LNCAP (cell line): Measurements from ENCODE around the gene TTC14.

ENCODE experiments used
- TF ChIP-seq, protein P1 (sequence below): fragments of 450-650 bp; IDR thresholded peaks from 2 replicates; pipeline ENCODE4 v1.5.1; 2017; ENCODE audit warnings: mild to moderate bottlenecking

The TTC14 gene

DNA sequence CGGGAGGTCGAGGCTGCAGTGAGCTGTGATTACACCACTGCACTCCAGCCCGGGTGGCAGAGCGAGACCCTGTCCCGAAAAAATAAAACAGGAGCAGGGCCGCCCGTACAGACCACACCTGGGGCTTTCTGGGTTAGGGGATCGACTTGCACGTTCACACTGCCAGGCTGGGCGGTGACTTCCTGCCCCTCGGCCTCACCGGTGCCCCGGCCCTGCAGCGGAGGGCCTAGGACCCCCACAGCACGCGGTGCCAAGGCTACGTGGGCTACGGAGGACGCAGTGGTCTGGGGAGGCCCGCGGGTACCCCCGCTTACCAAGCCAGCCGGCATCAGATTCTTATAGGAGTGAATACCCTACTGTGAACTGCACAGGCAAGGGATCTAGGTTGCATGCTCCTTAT is 11.6 kb upstream of the TTC14 start:
- TF ChIP-seq, protein P1, sequence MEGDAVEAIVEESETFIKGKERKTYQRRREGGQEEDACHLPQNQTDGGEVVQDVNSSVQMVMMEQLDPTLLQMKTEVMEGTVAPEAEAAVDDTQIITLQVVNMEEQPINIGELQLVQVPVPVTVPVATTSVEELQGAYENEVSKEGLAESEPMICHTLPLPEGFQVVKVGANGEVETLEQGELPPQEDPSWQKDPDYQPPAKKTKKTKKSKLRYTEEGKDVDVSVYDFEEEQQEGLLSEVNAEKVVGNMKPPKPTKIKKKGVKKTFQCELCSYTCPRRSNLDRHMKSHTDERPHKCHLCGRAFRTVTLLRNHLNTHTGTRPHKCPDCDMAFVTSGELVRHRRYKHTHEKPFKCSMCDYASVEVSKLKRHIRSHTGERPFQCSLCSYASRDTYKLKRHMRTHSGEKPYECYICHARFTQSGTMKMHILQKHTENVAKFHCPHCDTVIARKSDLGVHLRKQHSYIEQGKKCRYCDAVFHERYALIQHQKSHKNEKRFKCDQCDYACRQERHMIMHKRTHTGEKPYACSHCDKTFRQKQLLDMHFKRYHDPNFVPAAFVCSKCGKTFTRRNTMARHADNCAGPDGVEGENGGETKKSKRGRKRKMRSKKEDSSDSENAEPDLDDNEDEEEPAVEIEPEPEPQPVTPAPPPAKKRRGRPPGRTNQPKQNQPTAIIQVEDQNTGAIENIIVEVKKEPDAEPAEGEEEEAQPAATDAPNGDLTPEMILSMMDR, result no peak

DNA sequence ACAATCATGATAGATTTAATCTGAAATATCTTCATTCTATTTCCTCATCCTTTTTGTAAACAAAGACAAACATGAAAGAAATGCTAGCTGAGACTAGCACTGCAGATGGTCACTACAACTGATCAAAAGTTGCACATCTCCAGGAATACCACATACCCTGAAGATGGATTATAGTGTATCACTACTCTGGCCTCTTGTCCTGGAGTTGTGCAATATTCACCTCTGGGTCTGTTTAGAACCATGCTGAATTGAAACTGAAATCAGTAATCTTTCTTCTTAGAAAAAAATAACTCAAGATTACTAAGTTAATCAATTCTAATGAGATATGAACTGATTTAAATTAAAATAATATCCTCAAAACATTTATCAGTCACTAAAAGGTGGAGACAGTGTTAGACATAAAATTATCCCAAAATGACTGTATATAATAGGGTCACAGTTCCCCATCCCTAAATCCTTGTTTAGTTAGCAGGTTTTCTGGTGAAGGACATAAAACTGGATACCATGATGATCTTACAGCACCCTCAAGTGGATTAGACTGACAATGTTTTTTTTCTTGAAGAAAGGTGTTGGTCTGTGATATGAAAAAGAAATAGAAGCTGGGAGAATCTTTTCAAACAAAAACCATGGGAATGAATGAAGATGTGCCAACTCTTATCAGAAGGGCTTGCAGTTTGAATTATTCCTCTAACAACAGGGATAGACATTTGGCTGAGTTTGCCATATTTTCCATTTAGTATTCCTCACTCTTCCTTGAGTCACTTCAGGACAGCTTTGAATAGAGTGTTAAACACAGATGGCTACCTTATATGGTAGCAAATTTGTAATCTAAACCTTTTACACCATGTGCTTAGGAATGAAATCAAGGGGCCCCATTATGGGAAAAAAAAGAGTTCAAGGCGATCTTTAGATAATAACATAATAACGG is 7.1 kb upstream of the TTC14 start:
- TF ChIP-seq, protein P1, result peak; percentile 37; the same call in 1 of the 2 replicates

DNA sequence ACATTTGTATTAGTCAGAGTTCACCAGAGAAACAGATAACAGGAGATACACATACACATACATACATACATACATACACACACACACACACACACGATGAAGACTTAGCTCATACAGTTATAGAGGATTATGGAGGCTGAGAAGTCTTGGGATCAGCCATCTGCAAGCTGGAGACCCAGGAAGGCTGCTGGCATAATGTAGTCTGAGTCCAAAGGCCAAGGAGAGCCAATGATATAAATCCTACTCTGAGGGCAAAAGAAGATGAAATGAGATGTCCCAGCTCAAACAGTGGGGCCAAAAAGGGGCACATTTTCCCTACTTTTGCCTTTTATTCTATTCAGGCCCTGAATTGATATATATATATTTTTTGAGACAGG is 6.4 kb upstream of the TTC14 start:
- TF ChIP-seq, protein P1, result no peak

DNA sequence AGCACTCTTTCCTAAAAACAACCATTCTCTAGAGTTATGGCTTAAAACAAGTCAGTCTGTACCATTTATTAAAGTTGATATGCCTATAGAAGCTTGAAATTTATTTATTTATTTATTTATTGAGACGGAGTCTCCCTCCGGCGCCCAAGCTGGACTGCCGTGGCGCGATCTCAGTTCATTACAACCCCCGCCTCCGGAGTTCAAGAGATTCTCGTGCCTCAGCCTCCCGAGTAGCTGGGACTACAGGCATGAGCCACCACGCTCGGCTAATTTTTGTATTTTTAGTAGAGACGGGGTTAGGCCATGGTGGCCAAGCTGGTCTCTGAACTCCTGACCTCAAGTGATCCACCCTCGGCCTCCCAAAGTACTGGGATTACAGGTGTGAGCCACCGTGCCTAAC is 1.5 kb upstream of the TTC14 start:
- TF ChIP-seq, protein P1, result no peak

DNA sequence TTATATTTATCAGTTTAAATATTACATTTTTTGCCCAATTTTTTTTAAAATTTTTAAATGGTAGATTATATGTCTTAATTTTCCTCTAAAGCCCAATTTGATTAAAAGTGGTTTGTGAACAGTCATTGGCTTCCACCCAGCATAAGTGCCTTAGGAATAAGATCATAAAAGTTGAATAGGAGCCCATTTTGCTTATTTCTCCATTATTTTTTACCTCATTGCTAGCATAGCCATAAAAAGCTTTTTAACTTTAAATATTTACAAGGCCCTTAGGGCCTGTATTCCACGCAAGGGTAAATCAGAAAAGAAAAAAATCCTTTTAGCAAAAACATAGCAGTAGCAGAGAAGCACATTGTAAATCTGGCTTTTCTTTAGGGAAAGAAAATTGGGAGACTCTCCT is 9.0 kb downstream of the TTC14 start:
- TF ChIP-seq, protein P1, result no peak

DNA sequence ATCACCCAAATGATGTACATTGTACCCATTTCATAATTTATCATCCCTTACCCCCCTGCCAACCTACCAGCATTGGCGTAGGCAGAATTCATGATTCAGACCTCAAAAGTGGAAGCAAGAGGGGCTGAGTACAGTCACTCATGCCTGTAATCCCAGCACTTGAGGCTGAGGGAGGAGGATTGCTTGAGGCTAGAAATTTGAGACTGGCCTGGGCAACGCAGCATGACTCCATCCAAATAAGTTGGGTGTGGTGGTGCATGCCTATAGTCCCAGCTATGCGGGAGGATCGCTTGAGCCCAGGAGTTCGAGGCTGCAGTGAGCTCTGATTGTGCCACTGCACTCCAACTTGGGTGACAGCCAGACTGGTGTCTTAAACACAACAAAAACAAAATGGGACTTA is 10.4 kb downstream of the TTC14 start:
- TF ChIP-seq, protein P1, result no peak

DNA sequence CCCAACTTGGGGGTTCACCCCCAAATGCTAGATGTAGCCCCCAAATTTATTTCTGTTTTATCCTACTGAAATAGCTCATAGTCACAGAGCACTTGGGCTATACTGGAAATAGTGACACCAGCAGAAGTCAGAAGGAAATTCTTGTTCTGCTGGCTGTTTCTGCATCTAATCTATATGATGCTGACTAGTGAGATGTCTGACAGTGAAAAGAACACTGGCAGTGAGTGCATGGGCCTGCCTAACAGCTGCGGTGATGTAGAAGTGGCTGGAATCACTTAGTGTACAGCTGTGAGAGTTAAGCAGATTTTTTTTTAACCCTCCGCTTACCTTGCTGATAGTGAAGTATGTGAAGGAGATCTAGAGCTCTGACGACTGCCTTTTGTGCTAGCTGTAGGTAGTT is 14.0 kb downstream of the TTC14 start:
- TF ChIP-seq, protein P1, result no peak
